HUES64 (cell line): ENCODE results near the gene NUP210L.
A peak's percentile ranks its signal among the peaks of the same experiment; 100 is the strongest.
"Not testable (repeated sequence)": the region's sequence is repeated elsewhere in the genome, so short reads cannot be mapped to it uniquely, and the experiment has no call there.

Experiments used
- H3K27ac ChIP-seq: 2 replicates; pipeline ENCODE4 v1.7.0; 2013; ENCODE audit warnings: low read depth, low read length, inconsistent platforms
- H3K27me3 ChIP-seq: 2 replicates; pipeline ENCODE4 v1.6.1; 2013; ENCODE audit warnings: mild to moderate bottlenecking, low read length; ENCODE audit not compliant: insufficient read depth
- H3K36me3 ChIP-seq: 2 replicates; pipeline ENCODE4 v1.6.1; 2013; ENCODE audit warnings: mild to moderate bottlenecking, low read length; ENCODE audit not compliant: insufficient read depth
- H3K4me1 ChIP-seq: 2 replicates; pipeline ENCODE4 v1.6.1; 2013; ENCODE audit warnings: mild to moderate bottlenecking, low read length, moderate library complexity; ENCODE audit not compliant: insufficient read depth
- H3K4me3 ChIP-seq: 2 replicates; pipeline ENCODE4 v1.5.1; 2013; ENCODE audit warnings: mild to moderate bottlenecking, low read length, moderate library complexity
- H3K9ac ChIP-seq: 2 replicates; pipeline ENCODE4 v1.6.1; 2013; ENCODE audit warnings: mild to moderate bottlenecking, low read depth, low read length
- H3K9me3 ChIP-seq: 2 replicates; pipeline ENCODE4 v1.6.1; 2013; ENCODE audit warnings: low read depth, low read length; ENCODE audit not compliant: insufficient read depth
- WGBS: fragments of 150-250, 120-280 bp; methylation state at CpG from one replicate; pipeline ENCODE4 v1.1.7; 2013; ENCODE audit warnings: missing lambda C conversion rate; 5-methylcytosine and 5-hydroxymethylcytosine counted together

NUP210L gene

GRCh38 chr1:153991151-153991630, 163.7 kb downstream of the NUP210L start:
- peaks cover 47% of the 10 kb centered on the region for H3K36me3 ChIP-seq
- H3K9me3 ChIP-seq, result no peaks in the 10 kb centered on the region
- 23% methylated on average over 7 of the region's 9 CpGs for WGBS
- no peaks in the 10 kb centered on the region for H3K27me3 ChIP-seq
- H3K9ac ChIP-seq, result peak overlapping the region; percentile 99
- H3K4me3 ChIP-seq, result peak overlapping the region; percentile 91
- peaks cover 6% of the 10 kb centered on the region; the same call in 1 of the 2 replicates for H3K4me1 ChIP-seq
- H3K27ac ChIP-seq, result peak overlapping the region; percentile 95

GRCh38 chr1:153990468-153991150, 164.3 kb downstream of the NUP210L start, which contains the start of gene RPS27:
Gene RPS27, plus strand, starts transcription at chr1:153990762. Its CDS starts 35 bp downstream, at chr1:153990797.
- Histone ChIP-seq H3K27ac (peak within 1 kb of the TSS; percentile 95), H3K36me3 (peaks cover 44% of the 10 kb centered on the region), H3K9me3 (no peaks in the 10 kb centered on the region), H3K9ac (peak within 1 kb of the TSS; percentile 99), H3K4me3 (peak within 1 kb of the TSS; percentile 91), H3K27me3 (no peaks in the 10 kb centered on the region), H3K4me1 (peaks cover 6% of the 10 kb centered on the region; the same call in 1 of the 2 replicates)
- WGBS, result under 1% methylated on average over 36 of the region's 36 CpGs

- Histone ChIP-seq H3K4me1 (peaks cover 12% of the 10 kb centered on the region; the same call in 1 of the 2 replicates), H3K27ac (no peak overlapping the region), H3K4me3 (no peak overlapping the region), H3K9me3 (no peaks in the 10 kb centered on the region), H3K27me3 (no peaks in the 10 kb centered on the region), H3K36me3 (peaks cover 30% of the 10 kb centered on the region), H3K9ac (no peak overlapping the region)
- WGBS, result 89% methylated on average over 8 of the region's 8 CpGs
Observed at GRCh38 chr1:153987621-153988020, 167.3 kb downstream of the NUP210L start.

GRCh38 chr1:153985941-153986761, 168.7 kb downstream of the NUP210L start, which contains the start of gene RAB13:
Gene RAB13, minus strand, starts transcription at chr1:153986339. Its CDS starts 103 bp downstream, at chr1:153986236.
- peak within 1 kb of the TSS; percentile 89 for H3K4me3 ChIP-seq
- peak within 1 kb of the TSS; percentile 83 for H3K9ac ChIP-seq
- no peaks in the 10 kb centered on the region for H3K9me3 ChIP-seq
- H3K36me3 ChIP-seq, result peaks cover 30% of the 10 kb centered on the region
- 2% methylated on average over 31 of the region's 32 CpGs for WGBS
- peak within 1 kb of the TSS; percentile 76 for H3K27ac ChIP-seq
- H3K27me3 ChIP-seq, result no peaks in the 10 kb centered on the region
- peaks cover 8% of the 10 kb centered on the region; the same call in 1 of the 2 replicates for H3K4me1 ChIP-seq

GRCh38 chr1:153985341-153985912, 169.4 kb downstream of the NUP210L start:
- peak overlapping the region; percentile 89 for H3K4me3 ChIP-seq
- H3K4me1 ChIP-seq, result peaks cover 8% of the 10 kb centered on the region; the same call in 1 of the 2 replicates
- H3K36me3 ChIP-seq, result peaks cover 36% of the 10 kb centered on the region
- H3K27me3 ChIP-seq, result no peaks in the 10 kb centered on the region
- WGBS, result 3% methylated on average over 6 of the region's 7 CpGs
- H3K9me3 ChIP-seq, result no peaks in the 10 kb centered on the region
- H3K9ac ChIP-seq, result peak overlapping the region; percentile 83
- peak overlapping the region; percentile 76 for H3K27ac ChIP-seq

- WGBS, result 75% methylated on average over 6 of the region's 6 CpGs
- H3K9me3 ChIP-seq, result no peaks in the 10 kb centered on the region
- H3K4me3 ChIP-seq, result peak overlapping the region; percentile 89
- no peaks in the 10 kb centered on the region for H3K27me3 ChIP-seq
- H3K4me1 ChIP-seq, result peaks cover 8% of the 10 kb centered on the region; the same call in 1 of the 2 replicates
- no peak overlapping the region; the same call in 1 of the 2 replicates for H3K27ac ChIP-seq
- no peak overlapping the region for H3K9ac ChIP-seq
- H3K36me3 ChIP-seq, result peaks cover 43% of the 10 kb centered on the region
Observed at GRCh38 chr1:153984123-153984894, 170.6 kb downstream of the NUP210L start.

GRCh38 chr1:153981735-153982134, 173.1 kb downstream of the NUP210L start:
- not testable (repeated sequence) for H3K9me3 ChIP-seq, H3K4me3 ChIP-seq, H3K4me1 ChIP-seq, H3K9ac ChIP-seq, H3K27ac ChIP-seq, H3K27me3 ChIP-seq
- H3K36me3 ChIP-seq, result peaks cover 51% of the 10 kb centered on the region
- 89% methylated on average over 2 of the region's 2 CpGs for WGBS

- 97% methylated on average over 12 of the region's 12 CpGs for WGBS
- H3K27me3 ChIP-seq, H3K4me1 ChIP-seq, H3K9ac ChIP-seq, H3K9me3 ChIP-seq, H3K4me3 ChIP-seq, H3K27ac ChIP-seq: not testable (repeated sequence)
- peaks cover 65% of the 10 kb centered on the region for H3K36me3 ChIP-seq
Observed at GRCh38 chr1:153979091-153979490, 175.8 kb downstream of the NUP210L start.

- H3K9ac ChIP-seq, result peak overlapping the region; percentile 86
- H3K27me3 ChIP-seq, result no peaks in the 10 kb centered on the region
- H3K4me3 ChIP-seq, result peak overlapping the region; percentile 85
- peaks cover 67% of the 10 kb centered on the region for H3K36me3 ChIP-seq
- no peaks in the 10 kb centered on the region for H3K9me3 ChIP-seq
- peaks cover 3% of the 10 kb centered on the region; the same call in 1 of the 2 replicates for H3K4me1 ChIP-seq
- no peak overlapping the region; the same call in 1 of the 2 replicates for H3K27ac ChIP-seq
- WGBS, result 85% methylated on average over 9 of the region's 9 CpGs
Observed at GRCh38 chr1:153978274-153978909, 176.5 kb downstream of the NUP210L start.
